ENCODE data around the gene FGF1. TPM values are rescaled to one million over a fixed set of nuclear protein-coding genes. Genes with fewer than 3 reads are reported as not detected.

The FGF1 gene
- total RNA-seq, 4 donors from 2014 or later: 1.7 to 4.0 (median 2.9) TPM

DNA sequence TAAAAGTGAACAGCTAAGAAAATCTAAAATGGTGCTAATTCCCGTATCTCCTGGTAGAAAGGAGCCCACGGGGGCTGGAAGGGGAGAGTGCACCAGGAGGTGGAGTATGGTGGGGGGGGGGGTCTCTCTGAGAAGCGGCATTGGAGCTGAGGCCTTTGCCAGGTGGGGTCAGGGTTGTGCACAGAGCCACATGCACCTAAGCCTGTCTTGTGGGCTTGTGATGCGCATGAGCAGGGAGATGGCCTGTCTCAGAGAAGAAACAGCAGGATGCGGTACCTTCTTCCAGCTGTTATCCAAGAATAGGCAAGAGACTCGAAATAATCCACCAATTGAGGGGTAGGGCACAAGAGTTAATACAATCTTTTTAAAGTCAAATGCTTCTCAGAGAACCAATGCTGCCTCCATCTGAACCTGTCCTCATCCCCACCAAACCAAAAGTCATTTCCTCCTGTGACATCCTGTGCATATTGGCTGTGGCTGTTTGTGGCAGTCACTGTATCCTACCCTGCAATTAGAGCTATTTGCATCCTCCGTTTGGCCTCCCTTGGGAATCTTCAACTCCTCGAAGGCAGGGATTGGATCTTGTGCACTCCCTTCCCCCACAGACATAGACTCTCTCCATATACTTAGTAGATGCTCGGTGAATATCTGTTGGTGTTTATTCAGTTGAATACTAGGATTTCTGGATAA lies 45.4 kb downstream of the FGF1 start:
- H3K9me3 ChIP-seq: no peaks in the 10 kb centered on the region
- no peak overlapping the region for H3K4me3 ChIP-seq
- intact Hi-C loops (cut with DNase I): no loop called here
- peaks cover 11 to 28% (median 22%) of the 10 kb centered on the region in 4 donors for H3K4me1 ChIP-seq
- no peaks in the 10 kb centered on the region for H3K27me3 ChIP-seq
- no peak for DNase-seq (ENCODE audit: extremely low spot score)
- H3K36me3 ChIP-seq: no peaks in the 10 kb centered on the region
- no peak for TF ChIP-seq CTCF (IDR thresholded peaks at IDR 0.05)
- no peak for TF ChIP-seq EP300 (IDR thresholded peaks at IDR 0.05)
- TF ChIP-seq POLR2A (IDR thresholded peaks at IDR 0.05; ENCODE audit: low read depth): no peak
- TF ChIP-seq POLR2AphosphoS5 (IDR thresholded peaks at IDR 0.05): no peak
- no peak overlapping the region for H3K27ac ChIP-seq (replicated peaks in 1 of 4)
- WGBS: 78% methylated on average over 9 of the region's 9 CpGs

- no peak for TF ChIP-seq CTCF (IDR thresholded peaks at IDR 0.05)
- no peak for TF ChIP-seq EP300 (IDR thresholded peaks at IDR 0.05)
- TF ChIP-seq POLR2AphosphoS5 (IDR thresholded peaks at IDR 0.05): no peak
- no peak for TF ChIP-seq POLR2A (IDR thresholded peaks at IDR 0.05; ENCODE audit: low read depth)
- H3K4me3 ChIP-seq: no peak overlapping the region
- H3K27me3 ChIP-seq: no peaks in the 10 kb centered on the region
- no peak overlapping the region for H3K27ac ChIP-seq (replicated peaks in 1 of 4)
- H3K36me3 ChIP-seq: no peaks in the 10 kb centered on the region
- intact Hi-C loops (cut with DNase I): no loop called here
- DNase-seq (ENCODE audit: extremely low spot score): no peak
- peaks cover under 1 to 18% (median 12%) of the 10 kb centered on the region in 4 donors for H3K4me1 ChIP-seq
- H3K9me3 ChIP-seq: no peaks in the 10 kb centered on the region
- WGBS: 83% methylated on average over 4 of the region's 4 CpGs
Measured at GRCh38 chr5:142639455-142639854, 46.4 kb downstream of the FGF1 start.

GRCh38 chr5:142637871-142638270 lies 48.0 kb downstream of the FGF1 start:
- H3K4me1 ChIP-seq: peaks cover 0 to 11% (median 7%) of the 10 kb centered on the region in 4 donors
- no peak overlapping the region for H3K27ac ChIP-seq (replicated peaks in 1 of 4)
- TF ChIP-seq POLR2AphosphoS5 (IDR thresholded peaks at IDR 0.05): no peak
- no peak for TF ChIP-seq EP300 (IDR thresholded peaks at IDR 0.05)
- no peak for TF ChIP-seq CTCF (IDR thresholded peaks at IDR 0.05)
- no peak for TF ChIP-seq POLR2A (IDR thresholded peaks at IDR 0.05; ENCODE audit: low read depth)
- 81% methylated on average over 2 of the region's 2 CpGs for WGBS
- no peaks in the 10 kb centered on the region for H3K27me3 ChIP-seq
- H3K9me3 ChIP-seq: no peaks in the 10 kb centered on the region
- DNase-seq (ENCODE audit: extremely low spot score): no peak
- intact Hi-C loops (cut with DNase I): no loop called here
- no peaks in the 10 kb centered on the region for H3K36me3 ChIP-seq
- H3K4me3 ChIP-seq: no peak overlapping the region

GRCh38 chr5:142636698-142637324 lies 49.1 kb downstream of the FGF1 start:
- 94% methylated on average over 6 of the region's 6 CpGs for whole genome bisulfite sequencing
- H3K27ac ChIP-seq (replicated peaks in 1 of 4): no peak overlapping the region
- H3K4me3 ChIP-seq: no peak overlapping the region
- peaks cover 0 to 6% (median 2%) of the 10 kb centered on the region in 4 donors for H3K4me1 ChIP-seq
- no peak for TF ChIP-seq POLR2AphosphoS5 (IDR thresholded peaks at IDR 0.05)
- TF ChIP-seq CTCF (IDR thresholded peaks at IDR 0.05): no peak
- TF ChIP-seq EP300 (IDR thresholded peaks at IDR 0.05): no peak
- no peak for TF ChIP-seq POLR2A (IDR thresholded peaks at IDR 0.05; ENCODE audit: low read depth)
- H3K27me3 ChIP-seq: no peaks in the 10 kb centered on the region
- no peaks in the 10 kb centered on the region for H3K36me3 ChIP-seq
- no peak for DNase-seq (ENCODE audit: extremely low spot score)
- no peaks in the 10 kb centered on the region for H3K9me3 ChIP-seq
- intact Hi-C loops (cut with DNase I): no loop called here

All from esophagus muscularis mucosa (tissue), 4 donors.